Stomach (tissue), 9 donors: ENCODE data around the gene BICDL1. TPM values are rescaled to one million over a fixed set of nuclear protein-coding genes. Genes with fewer than 3 reads are reported as not detected.

Experiments used
- DNase-seq, 2 donors: peaks; one replicate each; pipeline versions ENCODE4 v3.0.0 to v3.0.0-alpha.2; 2013 to 2019
- H3K27ac ChIP-seq, 5 donors: fragments of 200-600 bp in 4 of 5; sonication (generic) in 4 of 5; one replicate each; pipeline ENCODE4 v1.5.1; 2013 to 2019; ENCODE audit warnings: mild to moderate bottlenecking in 1 of 5, moderate library complexity in 1 of 5
- H3K27me3 ChIP-seq, 3 donors: fragments of 200-600 bp; sonication (generic); one replicate each; pipeline ENCODE4 v1.5.1; 2017 to 2019; ENCODE audit warnings: mixed run types in 1 of 3
- H3K36me3 ChIP-seq, 4 donors: fragments of 200-600 bp; sonication (generic); 1 replicate in 3 of 4; 2 replicates in 1 of 4; pipeline ENCODE4 v1.5.1; 2016 to 2019
- H3K4me1 ChIP-seq, 4 donors: fragments of 200-600 bp; sonication (generic); one replicate each; pipeline ENCODE4 v1.5.1; 2016 to 2019
- H3K4me3 ChIP-seq, 4 donors: fragments of 200-600 bp; sonication (generic) in 3 of 4; one replicate each; pipeline ENCODE4 v1.5.1; 2016 to 2019; ENCODE audit warnings: mild to moderate bottlenecking in 1 of 4
- H3K9me3 ChIP-seq, 4 donors: fragments of 200-600 bp; sonication (generic); one replicate each; pipeline ENCODE4 v1.5.1; 2016 to 2019
- CTCF ChIP-seq, 7 experiments: fragments of 450-650 bp in 4 of 7; fragments of 200-600 bp in 3 of 7; sonication (generic) in 3 of 7; IDR thresholded peaks; one replicate each; pipeline ENCODE4 v1.5.1; 2016 to 2019; ENCODE audit warnings: antibody characterized with exemption in 7 of 7, control low read depth in 2 of 7, mild to moderate bottlenecking in 1 of 7
- EP300 ChIP-seq: sonication (generic); formaldehyde crosslinking; IDR thresholded peaks from one replicate; pipeline ENCODE4 v1.6.1; 2017; ENCODE audit warnings: antibody characterized with exemption
- POLR2A ChIP-seq, 4 donors: fragments of 450-650 bp; IDR thresholded peaks; one replicate each; pipeline ENCODE4 v1.6.1; 2016; ENCODE audit warnings: antibody characterized with exemption in 4 of 4, control low read depth in 2 of 4, mild to moderate bottlenecking in 1 of 4, moderate library complexity in 1 of 4
- POLR2AphosphoS5 ChIP-seq, 3 donors: sonication (generic); formaldehyde crosslinking; IDR thresholded peaks; one replicate each; pipeline ENCODE4 v1.6.1; 2016; ENCODE audit warnings: antibody characterized with exemption in 3 of 3
- WGBS, 5 donors: extraction: QIAGEN DNeasy Blood & Tissue Kit in 3 of 5; methylation state at CpG; one replicate each; pipeline versions ENCODE4 v1.1.5 to v1.1.7; 2013 to 2018; 5-methylcytosine and 5-hydroxymethylcytosine counted together
- intact Hi-C: fragments of 100-400 bp; cut with DNase I; formaldehyde crosslinking; loops from one replicate; pipeline ENCODE4 v1.15.1; 2023; ENCODE audit warnings: low total_unique reads
- polyA plus RNA-seq, 3 donors: library from polyadenylated mRNA; stranded (reverse); fragments of 200-250 nt; gene quantifications; one replicate each; pipeline ENCODE4 v1.2.3, GENCODE V29; 2013
- total RNA-seq, 5 donors: library from RNA; depleted of rRNA; stranded (reverse); fragments of >200 nt; gene quantifications; one replicate each; pipeline versions ENCODE4 v1.1.0 to v1.2.3, GENCODE V29; 2014 to 2016
- donor health status: healthy with polysubstance abuse.
- donor health status: Bipolar disorder and iron deficiency.
- donor health status: healthy.

Gene BICDL1
- total and polyA plus RNA-seq, 8 donors = 8.6 to 68.7 (median 25.4) TPM

- TF ChIP-seq EP300 (no peak), POLR2A (IDR thresholded peaks at IDR 0.05) (no peak), CTCF (IDR thresholded peaks at IDR 0.05) (no peak)
- H3K27ac ChIP-seq = no peak overlapping the region
- no peak for DNase-seq
- no peaks in the 10 kb centered on the region for H3K9me3 ChIP-seq
- intact Hi-C loops = no loop called here
- H3K4me3 ChIP-seq = no peak overlapping the region
- 77 to 86% (median 82%) methylated on average over 8 of the region's 8 CpGs for WGBS, 5 donors
- peaks cover 4 to 27% (median 8%) of the 10 kb centered on the region in 4 donors for H3K4me1 ChIP-seq
- H3K27me3 ChIP-seq = no peaks in the 10 kb centered on the region
- H3K36me3 ChIP-seq = peaks cover 53 to 98% (median 88%) of the 10 kb centered on the region in 4 donors
These were observed 106.7 kb downstream of the BICDL1 start for GRCh38 chr12:120095736-120096135.

- no peak for TF ChIP-seq POLR2AphosphoS5 (IDR thresholded peaks at IDR 0.05)
- TF ChIP-seq POLR2A (IDR thresholded peaks at IDR 0.05) = no peak
- no peak for TF ChIP-seq EP300
- no peak for TF ChIP-seq CTCF (IDR thresholded peaks at IDR 0.05)
- intact Hi-C loops = no loop called here
- 94 to 95% (median 94%) methylated on average over 34 of the region's 34 CpGs for WGBS, 5 donors
These were observed 107.7 kb downstream of the BICDL1 start for GRCh38 chr12:120096671-120097202.

GRCh38 chr12:120098756-120099470 is 109.9 kb downstream of the BICDL1 start:
- Histone ChIP-seq H3K4me1 (peaks cover 26 to 43% (median 34%) of the 10 kb centered on the region in 4 donors), H3K4me3 (no peak overlapping the region), H3K27ac (no peak overlapping the region), H3K9me3 (no peaks in the 10 kb centered on the region), H3K27me3 (no peaks in the 10 kb centered on the region), H3K36me3 (peaks cover 62 to 98% (median 89%) of the 10 kb centered on the region in 4 donors)
- WGBS, 5 donors = 94 to 97% (median 95%) methylated on average over 28 to 36 of the region's 36 CpGs
- no peak for DNase-seq
- intact Hi-C loops = no loop called here
- TF ChIP-seq EP300 = no peak
- TF ChIP-seq POLR2A (IDR thresholded peaks at IDR 0.05) = no peak
- TF ChIP-seq CTCF (IDR thresholded peaks at IDR 0.05) = no peak
- no peak for TF ChIP-seq POLR2AphosphoS5 (IDR thresholded peaks at IDR 0.05)

More at GRCh38 chr12:120096671-120097202, 107.7 kb downstream of the BICDL1 start:
- Histone ChIP-seq H3K4me1 (peaks cover 14 to 37% (median 18%) of the 10 kb centered on the region in 4 donors), H3K9me3 (no peaks in the 10 kb centered on the region), H3K27me3 (no peaks in the 10 kb centered on the region), H3K27ac (no peak overlapping the region), H3K36me3 (peaks cover 52 to 98% (median 87%) of the 10 kb centered on the region in 4 donors), H3K4me3 (no peak overlapping the region)
- no peak for DNase-seq

- 93 to 96% (median 96%) methylated on average over 9 to 11 of the region's 11 CpGs for WGBS, 5 donors
- no peak for DNase-seq
- Histone ChIP-seq H3K27ac (peak overlapping the region in 1 of 5 donors; percentile 69), H3K9me3 (no peaks in the 10 kb centered on the region), H3K36me3 (peaks cover 55 to 98% (median 89%) of the 10 kb centered on the region in 4 donors), H3K4me3 (no peak overlapping the region), H3K4me1 (peaks cover 26 to 47% (median 37%) of the 10 kb centered on the region in 4 donors), H3K27me3 (no peaks in the 10 kb centered on the region)
- TF ChIP-seq POLR2AphosphoS5 (IDR thresholded peaks at IDR 0.05) (no peak), POLR2A (IDR thresholded peaks at IDR 0.05) (no peak), CTCF (IDR thresholded peaks at IDR 0.05) (no peak), EP300 (no peak)
- intact Hi-C loops = no loop called here
These were observed 110.7 kb downstream of the BICDL1 start for GRCh38 chr12:120099738-120100137.
